HG02610 (cell line): ENCODE data around the gene SPR.

Source experiments
- ATAC-seq: cut with Tn5 transposase; IDR thresholded peaks from one replicate; pipeline ENCODE4 v1.9.1; 2021; ENCODE audit warnings: mild to moderate bottlenecking, moderate library complexity; ENCODE audit not compliant: unreplicated experiment

Gene SPR

DNA sequence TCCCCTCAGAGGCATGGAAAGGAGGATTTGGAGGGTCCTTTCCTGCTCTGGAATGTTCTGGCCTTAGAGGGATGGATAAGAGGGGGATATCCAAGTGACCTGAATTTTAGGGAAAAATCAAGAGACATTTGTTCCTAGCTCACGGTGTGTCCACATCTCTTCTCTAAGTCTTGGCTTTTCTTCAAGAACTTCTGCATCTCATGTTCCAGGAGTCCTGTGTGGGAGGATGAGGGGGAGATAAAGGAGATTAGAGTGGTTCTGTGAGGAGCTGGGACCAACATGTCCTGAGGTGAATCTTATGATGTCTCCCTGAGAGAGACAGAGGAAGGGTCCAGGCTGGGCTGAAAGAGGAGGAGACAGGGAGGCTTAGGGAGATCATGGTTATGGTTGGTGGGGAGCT lies 41.8 kb downstream of the SPR start:
- no peak for ATAC-seq

DNA sequence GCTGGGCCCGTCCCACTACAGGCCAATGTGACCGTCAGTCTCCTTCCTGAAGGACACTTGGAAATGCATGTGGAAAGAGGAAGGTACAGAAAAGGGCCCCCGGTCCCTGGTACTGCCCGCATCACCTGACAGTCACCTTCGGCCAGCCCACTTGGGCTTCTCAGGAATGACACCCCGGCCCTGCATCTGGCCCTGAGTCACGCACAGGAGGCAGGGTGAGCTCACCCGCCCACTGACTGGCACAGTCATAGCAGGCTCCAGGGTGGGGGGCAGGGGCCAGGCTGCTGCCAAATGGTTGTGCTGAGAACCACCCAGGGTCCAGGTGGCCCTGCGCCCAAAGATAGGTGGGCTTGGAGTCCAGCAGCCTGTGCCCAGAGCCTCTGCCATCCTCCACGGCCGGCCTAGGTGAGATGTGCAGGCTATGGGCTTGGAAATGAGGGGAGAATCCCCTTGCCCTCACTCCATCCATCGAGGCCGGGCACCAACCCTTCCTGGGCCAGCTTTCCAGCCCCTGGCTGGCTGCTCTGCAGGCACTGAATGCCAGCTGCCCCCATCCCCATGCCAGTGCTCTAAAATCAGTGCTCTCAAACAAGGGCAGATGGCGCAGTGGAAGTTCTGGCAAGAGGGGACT lies 44.2 kb downstream of the SPR start:
- no peak for ATAC-seq

DNA sequence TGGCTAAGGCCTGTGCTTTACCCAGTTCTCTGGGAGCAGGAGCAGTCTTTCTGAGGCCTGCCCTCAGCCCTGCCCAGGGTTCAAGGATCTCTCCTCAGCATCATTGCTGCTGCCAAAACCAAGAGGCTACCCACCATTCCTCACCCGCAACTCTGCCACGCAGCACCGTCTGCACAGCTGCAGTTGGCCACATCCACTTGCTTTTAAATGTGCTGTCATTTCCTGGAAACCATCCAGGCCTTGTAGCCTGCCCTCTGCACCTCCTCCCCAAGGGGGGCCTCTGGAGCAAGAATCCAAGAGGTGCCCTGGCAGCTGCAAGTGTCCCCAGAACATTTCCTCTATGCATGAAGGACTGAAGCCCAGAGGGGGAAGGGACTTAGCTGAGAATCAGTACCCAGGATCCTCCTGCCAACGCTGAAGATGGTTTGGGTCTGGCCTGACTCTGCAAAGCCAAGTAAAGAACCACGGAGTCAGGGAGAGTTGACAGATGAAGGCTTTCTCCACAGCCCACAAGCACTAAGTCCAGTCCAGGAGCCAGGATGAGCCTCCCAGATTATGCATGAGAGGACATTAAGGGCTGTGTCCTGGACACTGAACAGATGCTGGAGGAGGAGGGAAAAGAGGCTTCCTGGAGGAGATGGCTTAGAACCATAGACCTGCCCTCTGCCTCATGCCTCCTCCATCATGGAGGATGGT lies 45.0 kb downstream of the SPR start:
- no peak for ATAC-seq

DNA sequence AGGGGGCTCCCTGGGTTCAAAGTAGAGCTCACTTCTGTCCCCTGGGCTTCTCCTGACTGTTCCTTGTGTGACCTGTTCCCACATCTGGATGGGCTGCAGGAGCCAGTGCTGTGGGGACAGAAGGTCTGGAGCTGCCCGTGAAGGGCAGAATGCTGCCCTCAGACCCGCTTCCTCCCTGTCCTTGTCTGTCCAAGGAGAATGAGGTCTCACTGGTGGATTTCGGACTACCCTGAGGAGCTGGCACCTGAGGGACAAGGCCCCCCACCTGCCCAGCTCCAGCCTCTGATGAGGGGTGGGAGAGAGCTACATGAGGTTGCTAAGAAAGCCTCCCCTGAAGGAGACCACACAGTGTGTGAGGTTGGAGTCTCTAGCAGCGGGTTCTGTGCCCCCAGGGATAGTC lies 45.6 kb downstream of the SPR start:
- ATAC-seq, result no peak

DNA sequence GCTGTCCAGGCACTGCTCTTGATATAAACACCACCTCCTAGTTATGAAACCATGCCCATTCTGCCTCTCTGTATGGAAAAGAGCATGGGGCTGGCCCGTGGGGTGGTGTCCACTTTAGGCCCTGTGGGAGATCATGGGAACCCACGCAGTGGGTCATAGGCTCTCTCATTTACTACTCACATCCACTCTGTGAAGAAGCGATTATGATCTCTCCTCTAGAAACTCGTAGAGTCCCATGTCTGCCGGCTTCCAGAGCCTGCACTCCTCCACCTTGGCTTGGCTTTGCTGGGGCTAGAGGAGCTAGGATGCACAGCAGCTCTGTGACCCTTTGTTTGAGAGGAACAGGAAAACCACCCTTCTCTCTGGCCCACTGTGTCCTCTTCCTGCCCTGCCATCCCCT lies 46.0 kb downstream of the SPR start:
- no peak for ATAC-seq

DNA sequence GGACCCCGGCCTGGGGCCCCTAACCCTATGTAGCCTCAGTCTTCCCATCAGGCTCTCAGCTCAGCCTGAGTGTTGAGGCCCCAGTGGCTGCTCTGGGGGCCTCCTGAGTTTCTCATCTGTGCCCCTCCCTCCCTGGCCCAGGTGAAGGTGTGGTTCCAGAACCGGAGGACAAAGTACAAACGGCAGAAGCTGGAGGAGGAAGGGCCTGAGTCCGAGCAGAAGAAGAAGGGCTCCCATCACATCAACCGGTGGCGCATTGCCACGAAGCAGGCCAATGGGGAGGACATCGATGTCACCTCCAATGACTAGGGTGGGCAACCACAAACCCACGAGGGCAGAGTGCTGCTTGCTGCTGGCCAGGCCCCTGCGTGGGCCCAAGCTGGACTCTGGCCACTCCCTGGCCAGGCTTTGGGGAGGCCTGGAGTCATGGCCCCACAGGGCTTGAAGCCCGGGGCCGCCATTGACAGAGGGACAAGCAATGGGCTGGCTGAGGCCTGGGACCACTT lies 46.5 kb downstream of the SPR start:
- no peak for ATAC-seq

DNA sequence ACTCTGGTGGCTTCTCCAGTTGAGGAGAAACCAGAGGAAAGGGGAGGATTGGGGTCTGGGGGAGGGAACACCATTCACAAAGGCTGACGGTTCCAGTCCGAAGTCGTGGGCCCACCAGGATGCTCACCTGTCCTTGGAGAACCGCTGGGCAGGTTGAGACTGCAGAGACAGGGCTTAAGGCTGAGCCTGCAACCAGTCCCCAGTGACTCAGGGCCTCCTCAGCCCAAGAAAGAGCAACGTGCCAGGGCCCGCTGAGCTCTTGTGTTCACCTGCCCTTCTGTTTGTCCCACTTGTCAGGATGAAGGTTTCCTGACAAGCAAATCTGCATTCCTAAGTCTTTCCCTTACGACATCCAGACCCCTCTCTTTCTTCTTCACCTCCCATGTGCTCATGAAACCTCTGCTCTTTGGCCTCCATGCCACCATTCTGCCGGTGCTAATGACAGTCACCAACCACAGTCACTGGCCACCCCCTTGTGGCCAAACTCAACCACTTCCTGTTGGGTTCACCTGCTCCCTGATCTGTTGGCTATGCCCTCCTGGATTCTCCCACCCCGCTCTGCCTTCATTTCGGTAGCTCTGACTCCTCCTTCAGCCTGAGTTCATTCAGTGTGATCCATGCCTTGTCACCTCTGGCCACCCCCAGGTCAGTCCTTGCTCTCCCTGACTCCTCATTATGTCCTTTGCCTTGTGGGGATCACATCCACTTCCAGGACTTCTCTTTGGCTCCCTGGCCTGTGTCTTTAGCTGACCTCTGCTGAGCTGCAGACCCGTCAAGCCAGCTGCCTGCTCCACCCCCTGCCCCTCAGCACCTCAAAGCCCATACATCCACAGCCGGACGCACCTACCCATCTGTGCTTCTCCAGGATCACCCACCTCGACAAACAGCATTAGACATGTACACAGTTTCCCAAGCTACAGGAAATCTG lies 47.7 kb downstream of the SPR start:
- ATAC-seq, result no peak

DNA sequence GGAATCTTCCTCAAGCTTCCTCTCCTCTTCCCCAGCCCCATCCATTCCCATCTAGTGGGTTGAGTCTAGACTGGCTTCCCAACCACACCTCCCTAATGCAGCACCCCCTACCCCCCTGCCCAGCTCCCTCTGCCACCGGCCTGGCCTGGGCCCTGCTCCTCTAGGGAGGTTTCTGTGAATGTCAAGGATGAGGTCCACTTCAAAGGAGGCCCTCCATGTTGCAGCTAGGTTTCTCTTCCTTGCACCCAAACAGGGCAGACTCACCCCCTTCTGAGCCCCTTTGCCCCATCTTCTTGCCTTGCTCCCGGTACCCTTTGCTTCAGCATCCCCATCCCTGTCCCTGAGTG lies 48.4 kb downstream of the SPR start:
- ATAC-seq, result no peak

DNA sequence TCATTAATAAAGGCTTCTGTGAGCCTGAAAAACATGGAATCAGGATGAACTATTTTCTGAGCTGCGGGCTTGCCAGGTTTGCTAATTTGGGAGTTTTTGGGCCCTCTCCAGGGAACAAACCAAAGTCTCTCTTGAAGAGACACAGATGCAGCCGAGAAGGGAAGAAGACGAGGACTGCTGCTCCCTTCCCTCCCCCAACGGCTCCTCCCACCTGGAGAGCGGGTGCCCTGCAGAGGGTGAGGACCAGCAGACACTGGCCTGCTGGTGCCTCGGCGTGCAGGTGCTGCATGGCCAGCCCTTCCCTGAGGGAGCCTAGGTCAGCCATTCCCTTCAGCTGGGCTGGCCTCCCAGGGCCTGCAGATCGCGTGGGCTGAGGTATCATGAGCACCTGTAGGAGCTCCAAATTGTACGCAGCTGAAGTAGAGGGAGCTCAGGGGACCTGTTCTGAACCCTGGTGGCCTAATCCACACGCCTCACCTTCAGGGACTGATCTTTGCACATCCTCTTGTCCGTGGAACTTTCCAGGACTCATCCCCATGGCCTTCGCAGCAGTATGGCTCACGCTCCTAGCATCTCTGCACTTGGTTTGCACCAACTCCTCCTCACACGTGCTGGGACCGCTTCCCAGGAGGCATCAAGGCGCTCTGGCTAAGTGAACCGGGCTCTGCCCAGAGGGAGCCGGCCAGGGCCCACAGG lies 49.6 kb downstream of the SPR start:
- ATAC-seq, result no peak

DNA sequence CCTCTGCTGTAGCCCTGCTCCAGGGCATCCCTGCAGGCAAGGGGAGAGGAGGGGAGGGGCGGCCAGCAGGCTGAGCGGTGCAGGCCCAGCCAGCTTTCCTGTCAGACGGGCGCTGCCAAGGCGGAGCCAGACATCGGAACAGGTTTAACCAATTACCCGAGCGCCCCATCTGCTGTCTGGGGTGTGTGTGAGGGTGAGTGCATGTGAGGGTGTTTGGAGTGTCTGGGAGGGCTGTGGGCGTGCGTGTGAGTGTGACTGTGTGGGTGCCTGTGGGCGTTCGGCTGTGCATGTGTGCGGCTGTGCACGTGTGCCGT lies 50.1 kb downstream of the SPR start:
- no peak for ATAC-seq

DNA sequence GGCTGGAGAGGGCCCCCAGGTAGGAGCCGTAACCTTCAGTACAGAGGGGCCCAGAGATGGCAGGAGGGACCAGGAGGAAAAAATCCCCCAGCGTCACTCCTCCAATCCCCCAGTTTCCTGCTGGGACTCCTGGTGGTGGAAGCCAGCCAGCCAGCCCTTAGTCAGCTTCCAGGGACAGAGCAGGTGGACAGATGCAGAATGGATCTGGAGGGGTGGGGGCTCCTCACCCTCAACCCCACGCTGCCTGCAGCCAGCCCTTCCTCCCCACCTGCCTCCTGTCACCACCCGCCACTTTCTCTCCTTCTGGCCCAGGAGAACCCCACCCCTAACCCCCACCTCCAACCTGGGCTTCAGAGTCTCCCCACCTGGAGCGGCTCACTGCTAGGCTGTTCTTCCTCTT lies 51.2 kb downstream of the SPR start:
- no peak for ATAC-seq

DNA sequence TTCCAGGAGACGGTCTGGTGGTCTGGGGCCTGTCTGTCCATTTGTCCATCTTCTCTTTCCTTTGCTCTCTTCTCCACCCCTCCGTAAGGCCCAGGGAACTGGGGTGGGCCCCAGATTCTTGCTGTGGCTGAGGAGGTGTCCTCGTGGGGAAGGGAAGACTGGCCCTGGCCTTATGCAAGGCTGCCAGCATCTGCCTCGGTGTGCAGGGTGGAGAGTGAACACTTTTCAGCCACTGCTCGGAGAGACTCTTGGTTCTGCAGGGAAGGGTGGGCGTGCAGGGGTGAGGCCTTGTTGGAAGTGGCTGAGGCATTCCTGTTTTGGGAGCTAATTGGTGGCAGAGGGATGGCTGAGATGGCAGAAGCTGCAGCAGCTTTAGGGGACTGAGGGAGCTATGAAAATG lies 53.2 kb downstream of the SPR start:
- ATAC-seq, result no peak

DNA sequence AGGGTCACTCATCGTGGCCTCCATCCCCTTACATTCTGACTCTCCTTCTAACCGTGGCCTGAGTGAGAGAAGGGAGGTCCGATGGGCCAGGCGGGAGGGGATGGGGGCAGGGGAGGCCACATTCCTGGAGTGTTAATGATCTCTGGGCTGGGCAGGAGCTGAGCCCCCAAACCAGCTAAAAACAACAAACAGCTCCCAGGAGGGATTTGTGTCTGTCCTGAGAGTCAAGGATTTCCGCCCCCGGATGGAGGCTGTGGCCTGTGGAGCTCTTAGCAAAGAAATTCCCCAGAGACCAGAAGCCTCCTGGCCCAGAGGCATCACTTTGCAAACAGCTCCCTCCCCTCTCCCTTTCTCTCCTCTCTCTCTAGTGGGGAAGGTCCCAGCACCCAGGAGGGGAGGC lies 53.6 kb downstream of the SPR start:
- no peak for ATAC-seq
